ENCODE data around the gene SLC12A2. TPM values are rescaled to one million over a fixed set of nuclear protein-coding genes. Genes with fewer than 3 reads are reported as not detected.

The SLC12A2 gene
- total RNA-seq, 1 experiment from 2014 or later = 29.8 TPM

GRCh38 chr5:128213340-128213739, 129.8 kb downstream of the SLC12A2 start:
- H3K36me3 Mint-ChIP-seq (ENCODE audit: insufficient read depth, unreplicated experiment) = no peaks in the 10 kb centered on the region
- intact Hi-C loops (cut with micrococcal nuclease) = loop anchor here (1.0 to 10.0 kb wide), 6 partner anchors 286 to 1554 kb away; partner anchors contain the start of gene ISOC1
- H3K27ac Mint-ChIP-seq (ENCODE audit: low read depth, unreplicated experiment) = no peak overlapping the region
- CTCF ChIA-PET = interaction anchor here (0.5 to 7.3 kb wide), 16 partner anchors 10 to 774 kb away, joined by 3 to 121 read pairs (median 4); no protein-coding TSS in a partner anchor
- no peak overlapping the region for H3K4me3 Mint-ChIP-seq (ENCODE audit: unreplicated experiment)
- POLR2A ChIA-PET = interaction anchor here (0.6 kb wide), 1 partner anchor 504 kb away, joined by 5 read pairs; no protein-coding TSS in a partner anchor
- peak; percentile 96 for TF ChIP-seq CTCF (IDR thresholded peaks at IDR 0.05; ENCODE audit: unreplicated experiment)
- peak; percentile 78 for DNase-seq (ENCODE audit: unreplicated experiment)
- no TSS peak for BruUV-seq (replicated peaks)
- H3K27me3 Mint-ChIP-seq (ENCODE audit: insufficient read depth, unreplicated experiment) = no peaks in the 10 kb centered on the region
- H3K9me3 Mint-ChIP-seq (ENCODE audit: unreplicated experiment) = no peaks in the 10 kb centered on the region
- peaks cover 11% of the 10 kb centered on the region for H3K4me1 Mint-ChIP-seq (ENCODE audit: insufficient read depth, unreplicated experiment)

- Mint-ChIP-seq H3K36me3 (ENCODE audit: insufficient read depth, unreplicated experiment) (no peaks in the 10 kb centered on the region), H3K27me3 (ENCODE audit: insufficient read depth, unreplicated experiment) (no peaks in the 10 kb centered on the region), H3K27ac (ENCODE audit: low read depth, unreplicated experiment) (no peak overlapping the region), H3K4me1 (ENCODE audit: insufficient read depth, unreplicated experiment) (peaks cover 11% of the 10 kb centered on the region), H3K4me3 (ENCODE audit: unreplicated experiment) (no peak overlapping the region), H3K9me3 (ENCODE audit: unreplicated experiment) (no peaks in the 10 kb centered on the region)
- no TSS peak for BruUV-seq (replicated peaks)
- DNase-seq (ENCODE audit: unreplicated experiment) = no peak
- TF ChIP-seq CTCF (IDR thresholded peaks at IDR 0.05; ENCODE audit: unreplicated experiment) = no peak
- intact Hi-C loops (cut with micrococcal nuclease) = loop anchor here (1.0 to 10.0 kb wide), 6 partner anchors 285 to 1553 kb away; partner anchors contain the start of gene ISOC1
- ChIA-PET CTCF (interaction anchor here (0.5 to 7.3 kb wide), 19 partner anchors 12 to 1554 kb away, joined by 3 to 121 read pairs (median 4); no protein-coding TSS in a partner anchor), POLR2A (interaction anchor here (0.6 to 1.3 kb wide), 2 partner anchors 285 to 504 kb away, joined by 5 read pairs; no protein-coding TSS in a partner anchor)
These were observed 130.3 kb downstream of the SLC12A2 start for GRCh38 chr5:128213833-128214232.

- no peak for TF ChIP-seq CTCF (IDR thresholded peaks at IDR 0.05; ENCODE audit: unreplicated experiment)
- no peak for DNase-seq (ENCODE audit: unreplicated experiment)
- intact Hi-C loops (cut with micrococcal nuclease) = loop anchor here (10.0 kb wide), 1 partner anchor 879 kb away; the partner anchor contains the start of gene ISOC1
- no peaks in the 10 kb centered on the region for H3K9me3 Mint-ChIP-seq (ENCODE audit: unreplicated experiment)
- BruUV-seq (replicated peaks) = no TSS peak
- no peaks in the 10 kb centered on the region for H3K36me3 Mint-ChIP-seq (ENCODE audit: insufficient read depth, unreplicated experiment)
- no peak overlapping the region for H3K4me3 Mint-ChIP-seq (ENCODE audit: unreplicated experiment)
- ChIA-PET CTCF (no interaction called here), POLR2A (no interaction called here)
- H3K4me1 Mint-ChIP-seq (ENCODE audit: insufficient read depth, unreplicated experiment) = peaks cover 11% of the 10 kb centered on the region
- H3K27ac Mint-ChIP-seq (ENCODE audit: low read depth, unreplicated experiment) = no peak overlapping the region
- no peaks in the 10 kb centered on the region for H3K27me3 Mint-ChIP-seq (ENCODE audit: insufficient read depth, unreplicated experiment)
These were observed 132.7 kb downstream of the SLC12A2 start for GRCh38 chr5:128216285-128216684.

- intact Hi-C loops (cut with micrococcal nuclease) = loop anchor here (1.0 to 10.0 kb wide), 2 partner anchors 282 to 878 kb away; partner anchors contain the start of gene ISOC1
These were observed 133.4 kb downstream of the SLC12A2 start for GRCh38 chr5:128216860-128217531.

More at GRCh38 chr5:128216860-128217531, 133.4 kb downstream of the SLC12A2 start:
- ChIA-PET POLR2A (no interaction called here), CTCF (interaction anchor here (0.6 to 1.6 kb wide), 2 partner anchors 281 to 633 kb away, joined by 4 read pairs; no protein-coding TSS in a partner anchor)
- TF ChIP-seq CTCF (IDR thresholded peaks at IDR 0.05; ENCODE audit: unreplicated experiment) = no peak
- H3K4me1 Mint-ChIP-seq (ENCODE audit: insufficient read depth, unreplicated experiment) = peaks cover 11% of the 10 kb centered on the region
- no TSS peak for BruUV-seq (replicated peaks)
- no peaks in the 10 kb centered on the region for H3K27me3 Mint-ChIP-seq (ENCODE audit: insufficient read depth, unreplicated experiment)
- DNase-seq (ENCODE audit: unreplicated experiment) = peak; percentile 87
- H3K4me3 Mint-ChIP-seq (ENCODE audit: unreplicated experiment) = no peak overlapping the region
- H3K36me3 Mint-ChIP-seq (ENCODE audit: insufficient read depth, unreplicated experiment) = no peaks in the 10 kb centered on the region
- H3K9me3 Mint-ChIP-seq (ENCODE audit: unreplicated experiment) = no peaks in the 10 kb centered on the region
- H3K27ac Mint-ChIP-seq (ENCODE audit: low read depth, unreplicated experiment) = peak overlapping the region; percentile 32

Data from MCF 10A (cell line).